Measurements from ENCODE around the gene POGZ.

Gene POGZ

DNA sequence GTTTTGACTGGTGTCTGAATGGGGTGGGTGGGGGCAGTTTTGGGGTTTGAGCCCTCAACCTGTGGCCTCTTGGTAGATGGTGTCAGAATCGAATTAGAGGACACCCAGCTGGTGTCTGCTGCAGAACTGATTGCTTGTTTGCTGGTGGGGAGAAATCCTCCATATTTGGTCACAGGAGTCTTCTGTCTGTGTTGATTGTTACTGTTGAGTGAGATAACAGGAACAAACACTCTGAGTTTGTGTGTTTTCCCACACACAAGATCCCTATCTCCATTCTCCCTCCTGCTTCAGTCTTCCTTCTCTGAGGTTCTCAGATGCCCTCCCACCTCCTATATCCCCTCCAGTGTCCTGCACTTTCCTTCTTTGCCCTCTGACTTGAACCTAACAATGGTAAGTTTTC, 32.8 kb upstream of the POGZ start:
- Mint-ChIP-seq H3K27me3 (peaks cover 5% of the 10 kb centered on the region), H3K27ac (no peak overlapping the region), H3K36me3 (ENCODE audit: low read depth) (no peaks in the 10 kb centered on the region), H3K4me3 (no peak overlapping the region), H3K4me1 (ENCODE audit: low read depth) (peaks cover 4% of the 10 kb centered on the region), H3K9me3 (no peaks in the 10 kb centered on the region)
- intact Hi-C loops (cut with micrococcal nuclease): no loop called here

GRCh38 chr1:151491641-151492040, 32.3 kb upstream of the POGZ start:
- no peak overlapping the region for H3K4me3 Mint-ChIP-seq
- peaks cover 4% of the 10 kb centered on the region for H3K4me1 Mint-ChIP-seq (ENCODE audit: low read depth)
- intact Hi-C loops (cut with micrococcal nuclease): no loop called here
- peaks cover 5% of the 10 kb centered on the region for H3K27me3 Mint-ChIP-seq
- H3K9me3 Mint-ChIP-seq: no peaks in the 10 kb centered on the region
- H3K36me3 Mint-ChIP-seq (ENCODE audit: low read depth): no peaks in the 10 kb centered on the region
- no peak overlapping the region for H3K27ac Mint-ChIP-seq

DNA sequence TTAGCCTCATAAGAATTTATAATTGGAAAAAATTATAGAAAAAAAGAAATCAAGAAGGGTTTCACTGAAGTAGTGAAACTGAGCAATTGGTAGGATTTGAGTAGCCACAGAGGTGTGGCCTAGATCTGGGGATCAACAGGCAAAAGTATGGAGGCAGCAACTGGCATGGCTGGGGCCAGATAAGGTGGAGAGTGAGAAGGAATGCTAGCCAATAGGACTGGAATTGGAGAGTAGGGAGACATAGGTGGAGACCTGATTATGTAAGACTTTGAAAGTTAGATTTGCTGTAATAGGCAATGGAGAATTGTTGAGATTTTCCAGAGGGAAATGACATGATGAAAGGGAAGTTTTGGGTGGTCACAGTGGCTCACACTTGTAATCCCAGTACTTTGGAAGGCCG, 27.3 kb upstream of the POGZ start:
- Mint-ChIP-seq H3K9me3 (no peaks in the 10 kb centered on the region), H3K27me3 (peaks cover 1% of the 10 kb centered on the region), H3K27ac (no peak overlapping the region), H3K4me3 (no peak overlapping the region), H3K36me3 (ENCODE audit: low read depth) (no peaks in the 10 kb centered on the region), H3K4me1 (ENCODE audit: low read depth) (no peaks in the 10 kb centered on the region)
- intact Hi-C loops (cut with micrococcal nuclease): no loop called here

DNA sequence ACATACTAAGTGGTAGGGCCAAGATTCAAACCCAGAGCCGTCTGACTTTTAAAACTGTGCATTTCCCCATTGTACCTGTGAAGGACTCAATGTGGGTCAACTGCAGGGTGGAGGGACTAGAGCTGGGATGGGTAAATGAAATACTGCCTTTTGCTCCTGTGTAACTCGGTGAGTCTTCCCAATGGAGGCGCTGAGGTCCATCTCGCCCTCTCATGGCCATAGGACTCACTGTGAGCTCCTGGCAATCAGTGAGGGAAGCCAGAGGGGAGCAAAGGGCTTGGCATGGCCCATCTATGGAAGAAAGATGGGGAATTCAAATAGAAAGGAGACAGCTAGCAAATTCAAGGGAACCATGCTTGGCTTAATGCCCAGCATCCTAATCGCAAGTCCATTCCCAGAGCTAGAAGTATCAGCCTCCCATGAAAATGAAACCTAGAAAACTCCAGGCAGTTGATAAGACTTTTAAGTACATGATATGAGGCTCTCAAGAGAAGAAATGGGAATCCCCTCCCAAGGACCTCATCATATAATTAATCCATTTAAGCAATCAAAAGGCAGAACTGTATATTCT, 26.5 kb upstream of the POGZ start:
- no peak overlapping the region for H3K4me3 Mint-ChIP-seq
- intact Hi-C loops (cut with micrococcal nuclease): no loop called here
- no peak overlapping the region for H3K27ac Mint-ChIP-seq
- no peaks in the 10 kb centered on the region for H3K9me3 Mint-ChIP-seq
- H3K4me1 Mint-ChIP-seq (ENCODE audit: low read depth): no peaks in the 10 kb centered on the region
- H3K36me3 Mint-ChIP-seq (ENCODE audit: low read depth): no peaks in the 10 kb centered on the region
- peaks cover 1% of the 10 kb centered on the region for H3K27me3 Mint-ChIP-seq

- no peak overlapping the region for H3K4me3 Mint-ChIP-seq
- intact Hi-C loops (cut with micrococcal nuclease): no loop called here
- H3K36me3 Mint-ChIP-seq (ENCODE audit: low read depth): no peaks in the 10 kb centered on the region
- H3K9me3 Mint-ChIP-seq: no peaks in the 10 kb centered on the region
- no peaks in the 10 kb centered on the region for H3K27me3 Mint-ChIP-seq
- H3K27ac Mint-ChIP-seq: no peak overlapping the region
- H3K4me1 Mint-ChIP-seq (ENCODE audit: low read depth): no peaks in the 10 kb centered on the region
Measured at GRCh38 chr1:151482017-151482416, 22.7 kb upstream of the POGZ start.

GRCh38 chr1:151479462-151479861, 20.2 kb upstream of the POGZ start:
- Mint-ChIP-seq H3K27me3 (no peaks in the 10 kb centered on the region), H3K4me1 (ENCODE audit: low read depth) (no peaks in the 10 kb centered on the region), H3K9me3 (no peaks in the 10 kb centered on the region), H3K4me3 (no peak overlapping the region), H3K27ac (no peak overlapping the region), H3K36me3 (ENCODE audit: low read depth) (no peaks in the 10 kb centered on the region)
- intact Hi-C loops (cut with micrococcal nuclease): no loop called here

DNA sequence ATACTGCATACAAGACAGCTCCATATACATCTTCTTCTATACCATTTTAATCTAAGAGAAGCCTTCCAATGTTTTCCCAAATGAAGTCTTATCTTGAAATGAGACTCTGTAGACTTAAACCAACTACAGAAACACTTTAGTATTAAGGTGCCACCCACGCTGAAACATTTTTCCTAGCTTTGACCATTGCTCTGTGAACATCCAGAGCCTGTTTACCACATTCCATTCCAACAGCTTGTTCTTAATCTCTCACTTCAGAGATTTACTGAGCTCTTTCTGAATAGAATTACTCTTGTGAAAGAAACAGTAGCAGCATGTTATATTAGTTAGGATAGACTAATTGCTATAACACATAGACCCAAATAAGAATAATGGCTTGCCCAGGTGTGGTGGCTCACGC, 19.6 kb upstream of the POGZ start:
- no peaks in the 10 kb centered on the region for H3K36me3 Mint-ChIP-seq (ENCODE audit: low read depth)
- intact Hi-C loops (cut with micrococcal nuclease): no loop called here
- no peak overlapping the region for H3K4me3 Mint-ChIP-seq
- no peaks in the 10 kb centered on the region for H3K27me3 Mint-ChIP-seq
- H3K4me1 Mint-ChIP-seq (ENCODE audit: low read depth): no peaks in the 10 kb centered on the region
- H3K27ac Mint-ChIP-seq: no peak overlapping the region
- no peaks in the 10 kb centered on the region for H3K9me3 Mint-ChIP-seq

GRCh38 chr1:151478140-151478812, 19.0 kb upstream of the POGZ start:
- Mint-ChIP-seq H3K4me3 (no peak overlapping the region), H3K9me3 (no peaks in the 10 kb centered on the region), H3K27ac (no peak overlapping the region)

DNA sequence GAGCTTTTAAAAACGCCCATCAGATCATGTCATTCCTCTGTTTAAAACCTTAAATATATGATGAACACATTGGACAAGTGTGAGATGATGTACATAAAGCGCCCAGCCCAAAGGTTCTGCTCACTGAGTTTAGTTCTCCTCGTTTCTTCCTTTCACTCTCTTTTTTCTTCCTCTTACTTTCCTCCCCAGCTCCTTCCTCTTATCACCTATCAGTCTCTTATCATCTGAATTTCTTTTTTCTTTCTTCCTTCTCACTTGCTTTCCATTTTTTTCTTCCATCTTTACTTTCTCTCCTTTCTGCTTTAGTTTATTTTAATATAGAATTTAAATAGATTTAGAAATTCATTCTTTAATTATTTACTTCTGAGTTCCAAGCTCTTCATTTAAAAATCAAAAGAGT, 17.8 kb upstream of the POGZ start:
- H3K27ac Mint-ChIP-seq: no peak overlapping the region
- intact Hi-C loops (cut with micrococcal nuclease): no loop called here

More at GRCh38 chr1:151478140-151478812, 19.0 kb upstream of the POGZ start:
- Mint-ChIP-seq H3K4me1 (ENCODE audit: low read depth) (peaks cover under 1% of the 10 kb centered on the region), H3K36me3 (ENCODE audit: low read depth) (no peaks in the 10 kb centered on the region), H3K27me3 (no peaks in the 10 kb centered on the region)
- intact Hi-C loops (cut with micrococcal nuclease): no loop called here

DNA sequence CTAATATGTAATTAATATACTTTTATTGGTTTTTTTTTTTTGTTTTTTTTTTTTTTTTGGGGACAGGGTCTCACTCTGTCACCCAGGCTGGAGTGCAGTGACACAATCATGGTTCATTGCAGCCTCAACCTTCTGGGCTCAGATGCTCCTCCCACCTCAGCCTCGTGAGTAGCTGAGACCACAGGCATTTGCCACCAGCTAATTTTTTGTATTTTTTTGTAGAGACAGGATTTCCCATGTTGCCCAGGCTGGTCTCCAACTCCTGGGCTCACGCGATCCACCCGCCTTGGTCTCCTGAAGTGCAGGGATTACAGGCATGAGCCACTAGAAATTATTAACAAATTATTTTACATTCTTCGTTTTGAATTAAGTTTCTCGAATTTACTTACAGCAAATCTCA, 16.8 kb upstream of the POGZ start:
- intact Hi-C loops (cut with micrococcal nuclease): no loop called here
- H3K27ac Mint-ChIP-seq: no peak overlapping the region
- no peaks in the 10 kb centered on the region for H3K27me3 Mint-ChIP-seq
- H3K4me1 Mint-ChIP-seq (ENCODE audit: low read depth): peaks cover 8% of the 10 kb centered on the region
- H3K9me3 Mint-ChIP-seq: no peaks in the 10 kb centered on the region
- H3K36me3 Mint-ChIP-seq (ENCODE audit: low read depth): no peaks in the 10 kb centered on the region
- no peak overlapping the region for H3K4me3 Mint-ChIP-seq

More for the DNA sequence above, 17.8 kb upstream of the POGZ start:
- no peaks in the 10 kb centered on the region for H3K36me3 Mint-ChIP-seq (ENCODE audit: low read depth)
- H3K9me3 Mint-ChIP-seq: no peaks in the 10 kb centered on the region
- H3K4me1 Mint-ChIP-seq (ENCODE audit: low read depth): peaks cover 8% of the 10 kb centered on the region
- no peak overlapping the region for H3K4me3 Mint-ChIP-seq
- no peaks in the 10 kb centered on the region for H3K27me3 Mint-ChIP-seq

- Mint-ChIP-seq H3K4me3 (no peak overlapping the region), H3K9me3 (no peaks in the 10 kb centered on the region), H3K27me3 (no peaks in the 10 kb centered on the region), H3K4me1 (ENCODE audit: low read depth) (peaks cover 8% of the 10 kb centered on the region), H3K27ac (no peak overlapping the region), H3K36me3 (ENCODE audit: low read depth) (no peaks in the 10 kb centered on the region)
- intact Hi-C loops (cut with micrococcal nuclease): no loop called here
Measured at GRCh38 chr1:151475175-151475574, 15.9 kb upstream of the POGZ start.

DNA sequence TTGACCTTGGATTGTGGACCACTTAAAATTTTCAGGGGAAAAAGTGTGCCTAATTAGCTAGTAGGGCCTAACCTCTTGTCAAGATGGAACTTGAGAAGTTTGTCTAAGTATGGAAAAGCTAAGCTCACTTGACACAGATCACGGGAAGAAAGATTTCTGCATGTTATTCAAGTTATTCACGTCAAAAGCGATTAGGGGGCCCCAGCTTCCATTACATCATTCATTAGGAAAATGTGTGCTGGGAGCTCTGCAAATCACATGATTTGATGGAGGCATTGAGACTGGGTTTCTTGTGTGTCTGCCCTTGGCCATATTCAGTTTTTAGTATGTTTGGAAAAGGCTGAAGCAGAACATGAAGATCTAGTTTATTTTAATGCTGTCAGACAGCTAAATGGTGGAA, 15.5 kb upstream of the POGZ start:
- intact Hi-C loops (cut with micrococcal nuclease): no loop called here
- Mint-ChIP-seq H3K9me3 (no peaks in the 10 kb centered on the region), H3K27me3 (no peaks in the 10 kb centered on the region), H3K4me1 (ENCODE audit: low read depth) (peaks cover 8% of the 10 kb centered on the region), H3K36me3 (ENCODE audit: low read depth) (no peaks in the 10 kb centered on the region), H3K27ac (no peak overlapping the region), H3K4me3 (no peak overlapping the region)

DNA sequence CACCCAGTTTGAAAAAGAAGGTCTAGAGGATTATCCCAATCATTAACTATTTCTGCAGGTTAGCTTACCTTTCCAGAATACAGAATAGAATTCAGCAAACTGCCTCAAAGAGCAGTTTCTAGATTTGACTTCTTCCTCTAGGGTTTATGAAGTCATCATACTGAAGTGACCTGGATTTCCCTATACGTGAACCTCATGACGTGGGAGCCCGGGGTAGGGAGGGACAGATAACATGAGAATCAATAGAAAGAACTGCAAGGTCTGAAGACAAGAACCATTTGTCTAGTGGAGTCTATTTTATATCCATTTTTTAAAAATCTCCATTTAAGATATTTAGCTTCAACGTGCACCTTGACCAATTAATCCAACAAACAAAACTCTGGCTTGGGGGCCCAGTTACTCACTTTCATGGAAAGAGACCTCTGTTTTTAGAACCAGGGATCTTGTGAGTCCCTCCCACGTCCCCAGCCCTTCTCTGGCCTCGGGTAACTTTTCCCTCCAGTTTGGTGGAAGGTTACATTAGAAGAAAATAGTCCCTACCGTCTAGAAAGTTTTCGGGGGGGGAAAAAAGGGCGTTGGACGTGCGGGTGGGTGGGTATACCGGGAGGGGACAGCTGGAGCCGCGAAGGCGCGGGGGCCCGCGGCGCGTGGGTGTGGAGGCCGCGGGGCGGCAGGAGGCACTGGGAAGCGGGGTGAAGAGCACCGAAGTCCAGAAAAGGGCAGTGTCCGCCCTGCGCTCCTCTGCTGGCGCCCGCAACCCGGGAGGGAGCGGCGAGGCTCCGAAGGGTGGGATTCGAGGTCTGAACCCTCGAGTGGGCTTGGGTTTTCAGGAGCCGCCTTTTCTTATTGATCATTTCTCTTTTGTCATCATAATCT, 13.8 kb upstream of the POGZ start:
- H3K27ac Mint-ChIP-seq: peak overlapping the region; percentile 92
- H3K4me1 Mint-ChIP-seq (ENCODE audit: low read depth): peaks cover 8% of the 10 kb centered on the region
- intact Hi-C loops (cut with micrococcal nuclease): loop anchor here (1.0 kb wide), 1 partner anchor 14 kb away; the partner anchor contains the start of gene POGZ
- H3K4me3 Mint-ChIP-seq: peak overlapping the region; percentile 81
- no peaks in the 10 kb centered on the region for H3K36me3 Mint-ChIP-seq (ENCODE audit: low read depth)
- no peaks in the 10 kb centered on the region for H3K9me3 Mint-ChIP-seq
- no peaks in the 10 kb centered on the region for H3K27me3 Mint-ChIP-seq

GRCh38 chr1:151465026-151465425, 5.7 kb upstream of the POGZ start:
- Mint-ChIP-seq H3K36me3 (ENCODE audit: low read depth) (no peaks in the 10 kb centered on the region), H3K4me3 (no peak overlapping the region), H3K27ac (no peak overlapping the region), H3K9me3 (no peaks in the 10 kb centered on the region), H3K4me1 (ENCODE audit: low read depth) (no peaks in the 10 kb centered on the region), H3K27me3 (peaks cover 18% of the 10 kb centered on the region)
- intact Hi-C loops (cut with micrococcal nuclease): no loop called here
